GM12878 (cell line): ENCODE results near the gene ARL15. TPM values are rescaled to one million over a fixed set of nuclear protein-coding genes. Genes with fewer than 3 reads are reported as not detected.

Source experiments
- ATAC-seq: fragments of 200-7000 bp; cut with Tn5 transposase; 3 replicates; pipeline ENCODE4 v1.9.1; 2020; ENCODE audit warnings: mild to moderate bottlenecking, moderate library complexity
- BruUV-seq: library from RNA; stranded (reverse); fragments of 400-500 nt; replicated peaks from 2 replicates; lab custom pipeline; 2021; lab: Mats Ljungman, UMichigan
- CTCF ChIA-PET: fragments of 300-600 bp; sonication (Branson Sonifier 250); formaldehyde crosslinking; extraction: SDS; loops from one replicate; lab custom pipeline; 2021; ENCODE audit warnings: inconsistent platforms; lab: Yijun Ruan, JAX
- POLR2A ChIA-PET: fragments of 350-600 bp; formaldehyde crosslinking; extraction: SDS; loops from one replicate; lab custom pipeline; 2021; ENCODE audit warnings: inconsistent platforms; lab: Charles Lee
- RAD21 ChIA-PET: fragments of 300-600 bp; sonication (Branson Sonifier 250); formaldehyde crosslinking; loops from one replicate; lab custom pipeline; 2023; ENCODE audit warnings: antibody characterized with exemption; ENCODE audit not compliant: unreplicated experiment; lab: Charles Lee
- SMC1A ChIA-PET: fragments of 300-600 bp; sonication (Branson Sonifier 250); formaldehyde crosslinking; loops from one replicate; lab custom pipeline; 2023; ENCODE audit not compliant: unreplicated experiment, uncharacterized antibody; lab: Charles Lee
- DNase-seq: peaks from one replicate; pipeline ENCODE4 v3.0.0-alpha.2; 2011; ENCODE audit warnings: low read depth, low spot score
- FAIRE-seq: peaks from 3 replicates; lab custom pipeline; 2011; peaks lifted over from hg19 to GRCh38; lab: Jason Lieb, UNC
- H2AFZ ChIP-seq: 2 replicates; pipeline ENCODE4 v1.6.0; 2011; ENCODE audit warnings: low read depth, low read length, control low read depth; ENCODE audit not compliant: control insufficient read depth
- H3K27ac ChIP-seq: 2 replicates; pipeline ENCODE4 v1.5.1; 2011; ENCODE audit warnings: control low read depth; ENCODE audit not compliant: control insufficient read depth, insufficient read depth
- H3K27me3 ChIP-seq, 2 experiments: replicated peaks in 1 of 2; 2 replicates each; pipeline versions ENCODE4 v1.6.0 to v1.6.1; 2011; ENCODE audit warnings: low read length in 1 of 2; ENCODE audit not compliant: control insufficient read depth in 2 of 2, insufficient read depth in 2 of 2
- H3K36me3 ChIP-seq, 2 experiments: 2 replicates each; pipeline ENCODE4 v1.5.1; 2011; ENCODE audit warnings: low read length in 1 of 2; ENCODE audit not compliant: control insufficient read depth in 2 of 2, insufficient read depth in 2 of 2
- H3K4me1 ChIP-seq: 2 replicates; pipeline ENCODE4 v1.6.1; 2011; ENCODE audit warnings: mild to moderate bottlenecking, low read length, moderate library complexity, mixed read lengths; ENCODE audit not compliant: control insufficient read depth, insufficient read depth
- H3K4me2 ChIP-seq: 2 replicates; pipeline ENCODE4 v1.6.0; 2011; ENCODE audit warnings: control low read depth; ENCODE audit not compliant: control insufficient read depth, insufficient read depth
- H3K4me3 ChIP-seq: fragments of 200-600 bp; sonication (generic); 2 replicates; pipeline ENCODE4 v1.5.1; 2016
- H3K79me2 ChIP-seq: 2 replicates; pipeline ENCODE4 v1.6.0; 2011; ENCODE audit warnings: low read length; ENCODE audit not compliant: control insufficient read depth, insufficient read depth
- H3K9ac ChIP-seq: 2 replicates; pipeline ENCODE4 v1.8.0; 2011; ENCODE audit warnings: low read length, control low read depth, mixed read lengths; ENCODE audit not compliant: control insufficient read depth, insufficient read depth
- H3K9me3 ChIP-seq: replicated peaks from 3 replicates; pipeline ENCODE4 v1.5.1; 2011; ENCODE audit warnings: mild to moderate bottlenecking, low read length; ENCODE audit not compliant: control insufficient read depth, insufficient read depth
- H4K20me1 ChIP-seq: 2 replicates; pipeline ENCODE4 v1.6.0; 2011; ENCODE audit not compliant: control insufficient read depth, insufficient read depth
- IKZF2 ChIP-seq, 2 experiments: fragments of 450-650 bp; IDR thresholded peaks; 2 replicates each; pipeline ENCODE4 v1.6.1; 2017; ENCODE audit warnings: mild to moderate bottlenecking in 2 of 2, moderate library complexity in 2 of 2
- MXI1 ChIP-seq: fragments of 150-350 bp; IDR thresholded peaks from 2 replicates; pipeline ENCODE4 v1.6.1; 2011; ENCODE audit warnings: low read depth, mild to moderate bottlenecking, inconsistent platforms, low read length, improper control_type of control experiment
- MYC ChIP-seq: IDR thresholded peaks from 2 replicates; pipeline ENCODE4 v1.6.1; 2011; ENCODE audit warnings: mild to moderate bottlenecking, low read length, moderate library complexity, inconsistent platforms; ENCODE audit not compliant: insufficient read depth, insufficient replicate concordance, insufficient read length, severe bottlenecking
- RB1 ChIP-seq: fragments of 450-650 bp; formaldehyde crosslinking; IDR thresholded peaks from 2 replicates; pipeline ENCODE4 v1.6.1; 2017; ENCODE audit warnings: mild to moderate bottlenecking, borderline replicate concordance
- TCF3 ChIP-seq: IDR thresholded peaks from 2 replicates; pipeline ENCODE4 v1.6.1; 2012; ENCODE audit warnings: low read depth, mild to moderate bottlenecking, low read length, borderline replicate concordance; ENCODE audit not compliant: insufficient read depth
- YY1 ChIP-seq: IDR thresholded peaks from 2 replicates; pipeline ENCODE4 v1.6.1; 2011; ENCODE audit warnings: low read depth, mild to moderate bottlenecking, low read length
- WGBS: methylation state at CpG from one replicate; pipeline ENCODE4 v1.1.6; 2016; ENCODE audit warnings: low lambda C conversion rate; ENCODE audit not compliant: insufficient replicate concordance, insufficient coverage; ENCODE audit errors: missing lambda C conversion rate; 5-methylcytosine and 5-hydroxymethylcytosine counted together
- in situ Hi-C: fragments of 300-500 bp; cut with MboI; formaldehyde crosslinking; loops from 9 replicates; pipeline ENCODE4 v1.14.3; 2018; ENCODE audit warnings: mixed read lengths
- intact Hi-C: fragments of 100-400 bp; cut with micrococcal nuclease; formaldehyde crosslinking; loops from one replicate; pipeline ENCODE4 v1.14.2; 2022; ENCODE audit not compliant: unreplicated experiment
- polyA plus RNA-seq, 11 experiments: library from polyadenylated mRNA; depleted of rRNA in 4 of 11; unstranded in 6 of 11; stranded (reverse) in 5 of 11; fragments of >200 nt; fragmentation: Nextera tagmentation in 4 of 11; fragmentation: Illumina TruSeq in 1 of 11; extraction: Ambion mirVana in 4 of 11; extraction: Trizol in 1 of 11; gene quantifications; 1 replicate in 1 of 11; 2 replicates in 10 of 11; pipeline versions ENCODE4 v1.2.1 to v1.2.3, GENCODE V29; 2011 to 2016; ENCODE audit warnings: inconsistent platforms in 2 of 11, missing spikeins in 2 of 11, low read depth in 1 of 11
- total RNA-seq, 4 experiments: library from RNA; depleted of rRNA in 3 of 4; stranded (reverse); fragments of >200 nt in 3 of 4; fragmentation: Illumina TruSeq in 1 of 4; extraction: Trizol in 1 of 4; gene quantifications; 2 replicates each; pipeline versions ENCODE4 v1.2.1 to v1.2.3, GENCODE V29; 2013 to 2021
- TF ChIP-seq, protein P1 (sequence below): fragments of 450-650 bp; IDR thresholded peaks from 2 replicates; pipeline ENCODE4 v1.6.1; 2018; ENCODE audit warnings: borderline replicate concordance, mild to moderate bottlenecking; ENCODE audit not compliant: partially characterized antibody
- TF ChIP-seq, protein P2 (sequence below): IDR thresholded peaks from 2 replicates; pipeline ENCODE4 v1.6.1; 2011; ENCODE audit warnings: borderline replicate concordance, low read depth, mild to moderate bottlenecking, moderate library complexity, low read length; ENCODE audit not compliant: insufficient read depth, poor library complexity, severe bottlenecking

The ARL15 gene
- total and polyA plus RNA-seq, 10 of the 15 experiments (the other 5 are each of a cell fraction or from before 2014, with no cell fraction given): 3.6 to 11.0 (median 7.7) TPM

GRCh38 chr5:53884844-53885243, 425.5 kb downstream of the ARL15 start (continued):
- TF ChIP-seq, protein P1, sequence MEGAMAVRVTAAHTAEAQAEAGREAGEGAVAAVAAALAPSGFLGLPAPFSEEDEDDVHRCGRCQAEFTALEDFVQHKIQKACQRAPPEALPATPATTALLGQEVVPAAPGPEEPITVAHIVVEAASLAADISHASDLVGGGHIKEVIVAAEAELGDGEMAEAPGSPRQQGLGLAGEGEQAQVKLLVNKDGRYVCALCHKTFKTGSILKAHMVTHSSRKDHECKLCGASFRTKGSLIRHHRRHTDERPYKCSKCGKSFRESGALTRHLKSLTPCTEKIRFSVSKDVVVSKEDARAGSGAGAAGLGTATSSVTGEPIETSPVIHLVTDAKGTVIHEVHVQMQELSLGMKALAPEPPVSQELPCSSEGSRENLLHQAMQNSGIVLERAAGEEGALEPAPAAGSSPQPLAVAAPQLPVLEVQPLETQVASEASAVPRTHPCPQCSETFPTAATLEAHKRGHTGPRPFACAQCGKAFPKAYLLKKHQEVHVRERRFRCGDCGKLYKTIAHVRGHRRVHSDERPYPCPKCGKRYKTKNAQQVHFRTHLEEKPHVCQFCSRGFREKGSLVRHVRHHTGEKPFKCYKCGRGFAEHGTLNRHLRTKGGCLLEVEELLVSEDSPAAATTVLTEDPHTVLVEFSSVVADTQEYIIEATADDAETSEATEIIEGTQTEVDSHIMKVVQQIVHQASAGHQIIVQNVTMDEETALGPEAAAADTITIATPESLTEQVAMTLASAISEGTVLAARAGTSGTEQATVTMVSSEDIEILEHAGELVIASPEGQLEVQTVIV: no peak
- no peak for TF ChIP-seq YY1

DNA sequence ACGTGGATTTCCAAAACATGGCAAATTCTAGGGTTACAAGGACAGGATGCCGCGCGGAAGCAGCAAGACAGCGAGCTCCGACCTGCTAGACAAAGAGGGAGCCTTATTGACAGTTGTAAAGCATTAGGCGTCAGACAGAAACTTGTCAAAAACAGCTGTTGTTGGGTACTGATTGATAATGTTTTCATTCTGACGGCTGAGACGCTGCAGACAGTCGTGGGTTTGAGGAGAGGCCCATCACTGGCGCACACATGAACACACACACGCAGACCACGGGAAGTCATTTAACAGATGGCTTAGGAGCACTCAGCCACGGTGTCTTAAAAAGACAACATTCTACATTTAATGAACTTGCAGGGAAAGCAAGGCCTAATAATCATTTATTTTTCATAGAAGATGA, 426.0 kb downstream of the ARL15 start:
- TF ChIP-seq TCF3 (no peak), RB1 (no peak), IKZF2 (IDR thresholded peaks at IDR 0.05) (no peak), MXI1 (no peak), MYC (no peak)
- TF ChIP-seq, protein P2, sequence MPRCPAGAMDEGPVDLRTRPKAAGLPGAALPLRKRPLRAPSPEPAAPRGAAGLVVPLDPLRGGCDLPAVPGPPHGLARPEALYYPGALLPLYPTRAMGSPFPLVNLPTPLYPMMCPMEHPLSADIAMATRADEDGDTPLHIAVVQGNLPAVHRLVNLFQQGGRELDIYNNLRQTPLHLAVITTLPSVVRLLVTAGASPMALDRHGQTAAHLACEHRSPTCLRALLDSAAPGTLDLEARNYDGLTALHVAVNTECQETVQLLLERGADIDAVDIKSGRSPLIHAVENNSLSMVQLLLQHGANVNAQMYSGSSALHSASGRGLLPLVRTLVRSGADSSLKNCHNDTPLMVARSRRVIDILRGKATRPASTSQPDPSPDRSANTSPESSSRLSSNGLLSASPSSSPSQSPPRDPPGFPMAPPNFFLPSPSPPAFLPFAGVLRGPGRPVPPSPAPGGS: no peak
- TF ChIP-seq, all 136 proteins: peak for 0
- no peaks in the 10 kb centered on the region for H3K9me3 ChIP-seq
- no peaks in the 10 kb centered on the region for H3K79me2 ChIP-seq
- H3K4me3 ChIP-seq: no peak overlapping the region
- intact Hi-C loops: no loop called here
- ChIA-PET CTCF (no interaction called here), POLR2A (no interaction called here), SMC1A (no interaction called here), RAD21 (no interaction called here)
- H3K4me1 ChIP-seq: no peaks in the 10 kb centered on the region
- no peak for ATAC-seq
- no peaks in the 10 kb centered on the region for H3K36me3 ChIP-seq
- no peak overlapping the region for H3K9ac ChIP-seq
- no peak for FAIRE-seq
- DNase-seq: no peak
- 69% methylated on average over 14 of the region's 14 CpGs for whole genome bisulfite sequencing
- H2AFZ ChIP-seq: no peak overlapping the region
- in situ Hi-C loops: no loop called here
- H3K4me2 ChIP-seq: no peak overlapping the region
- no peaks in the 10 kb centered on the region for H4K20me1 ChIP-seq
- H3K27ac ChIP-seq: no peak overlapping the region
- BruUV-seq: no TSS peak
- no peaks in the 10 kb centered on the region for H3K27me3 ChIP-seq
